CD4-positive, alpha-beta T cell treated with Interleukin-15 for 1 hour (primary cell): ENCODE results near the gene VIP.
"Not testable (repeated sequence)": the region's sequence is repeated elsewhere in the genome, so short reads cannot be mapped to it uniquely, and the experiment has no call there.

Source experiments
- DNase-seq: peaks from one replicate; pipeline ENCODE4 v3.0.0-alpha.2; 2020

VIP gene

DNA sequence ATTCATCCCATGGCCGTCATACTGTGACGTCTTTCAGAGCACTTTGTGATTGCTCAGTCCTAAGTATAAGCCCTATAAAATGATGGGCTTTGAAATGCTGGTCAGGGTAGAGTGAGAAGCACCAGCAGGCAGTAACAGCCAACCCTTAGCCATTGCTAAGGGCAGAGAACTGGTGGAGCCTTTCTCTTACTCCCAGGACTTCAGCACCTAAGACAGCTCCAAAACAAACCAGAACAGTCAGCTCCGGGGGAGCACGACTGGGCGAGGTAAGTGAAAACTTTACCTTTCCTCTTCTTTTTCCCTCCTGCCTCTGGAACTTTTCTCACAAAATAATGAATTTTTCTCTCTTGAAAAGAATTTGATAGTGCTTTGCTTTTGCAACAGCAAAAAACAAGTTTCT lies at the start of gene VIP:
Gene VIP (plus strand): TSS at position 104 of the 400 bp plus-strand sequence. CDS start 1,381 bp downstream, outside the sequence.
- no peak for DNase-seq

DNA sequence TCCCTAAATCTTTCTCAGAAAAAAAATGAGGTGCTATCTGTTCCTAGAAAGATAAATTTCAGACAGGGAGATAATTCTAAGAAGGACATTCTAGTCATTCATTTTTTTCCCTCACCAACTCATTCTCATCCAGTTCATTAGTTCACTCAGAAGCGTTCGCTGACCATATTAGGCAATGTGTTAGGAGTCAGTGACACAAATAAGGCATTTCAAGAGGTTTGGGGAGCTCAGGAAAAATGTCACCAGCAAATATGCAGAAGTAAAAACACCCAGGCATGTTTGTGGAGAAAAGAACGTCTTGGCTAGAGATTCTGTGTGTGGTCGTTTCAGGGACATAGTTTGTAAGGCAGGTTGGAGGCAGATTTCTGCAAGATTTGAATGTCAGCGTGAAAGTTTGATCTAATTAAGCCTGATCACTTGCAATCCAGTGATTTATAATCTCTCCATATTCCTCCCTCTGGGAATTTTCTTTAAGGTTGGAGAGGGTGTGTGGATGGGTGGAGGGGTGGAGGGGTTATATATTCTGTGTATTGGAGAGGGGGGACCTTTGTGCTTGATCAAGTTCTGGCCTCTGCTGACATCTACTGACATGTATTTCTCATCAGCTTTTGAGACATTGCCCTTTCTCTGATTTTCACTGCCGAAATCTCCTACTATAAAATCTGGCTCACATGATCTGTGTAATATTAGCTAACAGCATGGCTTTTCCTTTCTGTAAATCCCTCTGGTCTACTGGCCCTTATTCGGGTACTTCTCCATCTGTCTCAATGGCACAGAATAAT lies 49.3 kb upstream of the VIP start:
- no peak for DNase-seq

DNA sequence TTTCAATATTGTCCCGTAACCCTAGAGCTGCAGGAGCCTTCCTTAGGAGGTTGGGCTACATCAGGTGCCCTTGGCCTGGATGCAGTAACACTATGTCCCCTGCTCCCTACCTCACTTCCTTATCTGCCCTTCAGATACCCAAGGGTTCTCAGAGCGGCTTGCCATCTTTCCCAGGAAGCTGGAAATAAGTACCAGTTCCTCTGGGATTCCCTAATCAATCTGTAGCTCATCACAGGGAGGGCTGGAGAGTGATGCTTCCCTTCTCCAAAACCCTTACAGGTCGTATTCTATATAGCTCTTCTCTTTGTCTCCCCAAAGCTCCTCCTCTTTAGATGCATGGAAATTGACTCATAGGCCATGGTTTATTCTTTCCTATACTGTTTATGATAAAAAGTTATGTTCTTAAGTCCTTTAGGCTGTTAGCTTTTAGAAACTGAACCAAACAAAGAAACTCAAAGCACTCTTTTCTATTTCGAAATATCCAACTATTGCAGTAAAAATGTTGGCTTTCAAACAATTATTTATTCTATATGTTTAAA lies 48.7 kb upstream of the VIP start:
- no peak for DNase-seq

DNA sequence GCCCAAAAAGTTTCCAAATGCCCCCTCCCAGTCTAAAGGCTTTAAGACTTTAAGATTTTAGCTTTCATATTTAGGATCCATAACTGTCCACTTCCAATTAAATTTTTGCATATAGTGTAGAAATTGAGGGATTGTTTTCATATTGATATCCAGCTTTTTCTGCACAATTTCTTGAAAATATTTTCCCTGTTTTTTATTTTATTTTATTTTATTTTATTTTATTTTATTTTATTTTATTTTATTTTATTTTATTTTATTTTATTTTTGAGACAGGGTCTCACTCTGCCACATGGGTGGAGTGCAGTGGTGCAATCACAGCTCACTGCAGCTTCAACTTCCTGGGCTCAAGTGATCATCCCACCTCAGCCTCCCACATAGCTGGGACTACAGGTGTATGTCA lies 46.8 kb upstream of the VIP start:
- not testable (repeated sequence) for DNase-seq

DNA sequence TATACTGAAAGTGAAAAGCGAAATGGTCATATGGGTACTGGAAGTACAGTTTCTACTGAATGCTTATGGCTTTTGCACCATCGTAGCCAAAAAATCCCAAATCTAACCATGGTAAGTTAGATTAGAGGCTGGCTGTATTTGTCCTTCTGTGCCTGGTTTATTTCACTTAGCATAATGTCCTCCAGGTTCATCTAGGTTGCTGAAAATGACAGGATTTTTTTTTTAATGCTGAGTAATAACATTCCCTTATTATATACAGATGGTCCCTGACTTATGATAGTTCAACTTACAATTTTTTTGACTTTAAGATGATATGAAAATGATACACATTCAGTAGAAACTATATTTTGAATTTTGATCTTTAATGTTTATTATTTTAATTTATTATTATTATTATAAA lies 45.3 kb upstream of the VIP start:
- no peak for DNase-seq

DNA sequence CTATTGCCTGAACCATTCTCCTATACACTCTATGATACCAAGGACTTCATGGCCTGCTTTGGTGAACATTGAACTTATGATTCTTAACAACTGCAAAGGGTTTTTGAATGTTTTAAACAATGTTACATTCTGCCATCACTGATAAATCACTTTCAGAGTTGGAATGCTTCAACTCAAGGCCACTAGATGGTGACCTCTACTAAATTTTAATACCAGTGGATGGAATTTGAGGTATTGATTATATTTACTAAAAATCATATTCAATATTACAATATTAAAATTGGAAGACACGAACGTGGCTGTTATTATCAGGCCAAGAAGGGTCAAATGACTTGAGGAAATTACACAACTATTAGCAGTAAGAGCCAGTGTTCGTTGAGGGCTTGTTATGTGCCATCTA lies 34.3 kb upstream of the VIP start:
- no peak for DNase-seq

DNA sequence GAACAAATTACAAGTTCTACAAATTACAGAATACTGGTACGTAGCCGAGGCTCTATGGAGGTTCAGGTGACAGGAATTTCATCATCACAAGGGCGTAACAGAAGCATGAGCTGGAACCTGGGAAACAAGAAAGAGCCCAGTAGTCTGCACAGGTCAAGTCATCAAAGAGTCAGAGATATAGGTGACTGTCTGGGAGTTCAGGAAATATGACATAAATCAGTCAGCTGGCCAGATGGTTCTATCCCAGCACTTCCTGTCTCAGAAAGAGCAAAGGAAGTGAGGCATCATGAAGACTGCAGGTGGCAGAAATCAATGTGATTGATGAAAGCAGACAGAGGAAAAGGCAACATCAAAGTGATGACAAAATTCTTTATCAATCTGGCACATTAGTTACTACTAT lies 29.6 kb upstream of the VIP start:
- no peak for DNase-seq

DNA sequence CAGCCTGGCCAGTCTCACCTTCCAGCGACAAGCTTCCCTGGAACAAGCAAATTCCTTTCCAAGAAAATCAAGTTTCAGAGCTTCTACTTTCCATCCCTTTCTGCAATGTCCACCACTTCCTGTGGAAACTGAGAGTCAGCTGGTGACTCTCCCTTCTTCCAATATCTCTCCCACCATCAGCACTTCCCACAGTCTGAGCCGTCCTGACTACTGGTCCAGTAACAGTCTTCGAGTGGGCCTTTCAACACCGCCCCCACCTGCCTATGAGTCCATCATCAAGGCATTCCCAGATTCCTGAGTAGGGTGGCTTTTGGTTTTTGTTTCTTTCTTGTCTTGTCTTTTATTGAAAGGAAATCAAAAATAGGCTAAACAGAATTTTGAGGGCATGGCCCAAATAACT lies 28.6 kb upstream of the VIP start:
- DNase-seq, result no peak

DNA sequence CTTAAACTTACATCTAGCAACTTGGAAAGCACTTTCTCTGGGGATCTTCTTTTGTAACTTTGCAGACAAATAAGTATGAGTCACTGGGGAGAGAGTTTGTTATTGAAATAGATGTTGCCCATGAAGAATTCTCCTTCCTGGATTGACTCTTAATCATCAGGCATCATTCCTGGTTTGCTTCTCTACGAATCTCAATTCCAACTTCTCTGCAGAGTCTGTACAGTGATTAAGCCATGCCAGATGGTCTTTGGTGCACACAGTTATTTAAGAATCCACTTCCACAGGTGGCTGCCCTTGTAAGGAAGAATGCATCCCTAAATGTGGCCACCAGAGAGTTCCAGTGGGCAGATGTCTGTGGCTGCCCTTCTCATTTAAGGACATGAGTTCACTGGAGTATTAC lies 27.2 kb upstream of the VIP start:
- DNase-seq, result no peak

DNA sequence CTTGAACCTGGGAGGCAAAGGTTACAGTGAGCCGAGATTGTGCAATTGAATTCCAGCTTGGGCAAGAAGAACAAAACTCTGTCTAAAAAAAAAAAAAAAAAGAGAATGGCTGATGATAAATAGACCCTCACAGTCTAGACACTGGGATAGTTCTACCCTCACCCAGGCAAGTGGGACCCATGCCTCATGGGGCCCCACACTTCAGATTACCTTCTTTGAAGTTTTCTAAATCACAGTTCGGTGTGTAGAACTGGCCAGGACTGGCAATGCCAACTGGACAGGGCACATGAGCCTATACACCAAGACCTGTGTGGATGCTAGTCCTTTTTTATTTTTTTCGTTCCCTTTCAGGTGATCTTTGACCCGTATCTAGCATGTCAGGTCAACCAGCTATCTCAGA lies 24.3 kb upstream of the VIP start:
- no peak for DNase-seq

DNA sequence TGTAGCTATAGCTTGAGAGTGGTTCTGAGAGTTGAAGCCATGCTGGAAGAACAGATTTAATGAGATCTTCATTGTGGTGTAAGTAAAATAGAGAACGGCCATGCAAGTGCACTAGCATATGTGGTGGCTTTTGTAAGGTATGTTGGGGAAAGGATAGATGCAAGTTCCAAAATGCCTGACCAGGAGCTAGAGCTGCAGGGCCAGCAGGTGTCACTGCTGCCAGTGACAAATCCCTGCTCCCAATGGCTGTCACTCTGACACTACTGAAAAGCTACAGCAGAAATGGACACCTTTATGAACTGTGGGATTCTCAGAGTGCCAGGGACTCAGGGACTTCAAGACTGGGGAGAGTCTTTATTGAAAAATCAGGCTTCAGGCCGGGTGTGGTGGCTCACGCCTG lies 23.1 kb upstream of the VIP start:
- no peak for DNase-seq

DNA sequence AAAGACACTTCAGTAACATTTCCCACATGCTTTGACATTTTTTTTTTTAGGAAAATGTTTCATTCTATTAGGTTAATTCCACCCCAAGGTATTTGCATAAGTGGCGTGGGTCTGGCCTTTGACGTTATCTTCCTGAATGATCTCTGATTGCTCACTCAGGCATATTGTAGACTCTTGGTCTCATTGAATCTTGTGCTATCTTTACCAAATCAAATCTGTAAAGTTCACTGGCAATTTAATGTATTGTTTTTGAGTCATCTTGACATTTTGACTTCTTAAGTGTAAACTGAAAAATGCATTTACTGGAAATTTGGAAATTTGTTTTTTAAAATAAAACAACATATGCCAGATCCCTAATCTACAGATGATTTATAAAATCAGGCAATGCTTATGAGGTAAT lies 16.0 kb upstream of the VIP start:
- DNase-seq, result no peak

DNA sequence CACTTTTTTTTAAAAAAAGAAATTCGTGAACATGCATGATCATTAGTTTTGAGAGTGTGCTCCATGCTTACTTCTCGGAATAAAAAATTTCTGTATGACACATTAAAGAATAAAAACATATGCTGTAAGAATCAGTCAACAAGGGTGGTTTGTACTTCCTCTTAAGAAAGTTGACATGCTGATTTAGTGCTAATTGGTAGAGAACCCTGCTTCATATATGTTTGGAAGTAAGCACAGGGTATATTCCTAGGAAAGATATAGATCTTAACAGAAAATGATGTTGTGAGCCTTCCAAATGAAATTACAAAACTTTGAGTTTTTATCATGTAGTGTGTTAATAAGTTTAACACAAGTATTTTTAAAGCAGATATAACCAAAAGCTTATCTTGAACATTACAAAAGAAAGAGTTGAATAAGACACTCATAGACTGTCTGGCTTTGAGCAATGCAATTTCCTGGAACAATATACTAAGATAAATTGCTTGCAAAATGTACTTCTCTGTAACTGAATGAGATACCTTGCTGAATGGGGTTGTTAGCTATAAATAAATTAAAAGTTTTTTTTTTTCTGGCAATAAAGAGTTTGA lies 13.8 kb upstream of the VIP start:
- no peak for DNase-seq

DNA sequence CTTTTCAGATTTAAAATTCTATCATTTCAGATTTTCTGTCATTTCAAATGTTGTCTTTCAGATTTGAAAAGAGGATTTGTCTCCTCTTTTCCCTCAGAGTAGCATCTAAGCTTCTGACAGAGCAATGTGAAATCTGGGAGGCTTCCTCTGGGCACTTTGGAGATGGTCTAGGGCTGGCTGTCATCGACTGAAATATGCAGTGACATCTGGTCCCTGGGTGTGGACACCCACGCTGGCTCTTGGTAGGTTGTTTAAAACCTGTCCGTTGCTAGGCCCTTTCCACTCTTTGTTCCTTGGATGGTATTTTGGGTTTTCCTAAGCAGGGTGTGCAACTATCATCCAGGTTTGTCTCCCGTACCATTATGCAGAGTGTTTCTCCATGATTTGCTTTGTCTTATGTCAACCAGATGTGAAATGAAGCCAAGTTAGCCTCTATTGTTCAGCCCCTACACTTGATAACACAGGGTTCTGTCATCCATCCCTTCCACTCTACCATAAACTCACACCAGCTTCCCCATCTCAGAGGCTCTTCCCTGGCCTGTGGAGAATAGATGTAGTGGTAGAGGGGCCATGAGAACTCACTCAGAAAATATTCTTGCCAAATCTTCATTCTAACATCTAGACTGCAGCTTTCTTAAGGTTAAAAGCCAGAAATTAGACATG lies 5.0 kb upstream of the VIP start:
- DNase-seq, result no peak

DNA sequence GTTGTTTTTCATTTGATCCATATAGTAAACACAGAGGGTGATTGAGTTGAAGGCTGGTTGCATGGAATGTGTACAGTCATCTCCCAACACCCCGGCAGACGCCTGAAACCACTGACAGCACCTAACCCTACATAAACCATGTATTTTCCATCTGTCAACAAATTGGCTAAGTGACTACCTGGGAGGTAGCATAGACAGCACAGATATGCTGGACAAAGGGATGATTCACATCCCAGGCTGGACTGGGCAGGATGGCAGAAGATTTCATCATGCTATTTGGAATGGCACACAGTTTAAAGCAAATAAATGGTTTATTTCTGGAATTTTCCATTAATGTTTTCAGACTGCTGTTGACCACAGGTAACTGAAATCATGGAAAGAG lies 4.4 kb upstream of the VIP start:
- no peak for DNase-seq

DNA sequence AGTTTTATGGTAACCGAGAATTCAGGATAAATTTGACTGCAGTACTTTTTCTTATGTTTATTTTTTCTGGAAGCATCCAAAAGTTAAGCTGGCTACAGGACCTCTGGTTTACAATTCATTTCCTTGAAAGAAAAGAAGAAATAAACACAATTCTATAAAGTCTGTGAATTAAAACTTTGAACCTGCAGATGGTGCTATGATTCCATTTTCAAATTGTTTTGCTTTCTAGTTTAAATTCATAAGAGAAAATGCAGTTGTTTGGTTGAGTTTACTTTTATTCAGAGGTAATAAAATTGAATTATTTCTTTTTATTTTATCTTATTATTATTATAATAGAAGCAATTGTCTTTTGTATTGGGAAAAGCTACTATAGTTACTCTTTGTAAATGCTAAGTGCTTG lies 1.8 kb upstream of the VIP start:
- no peak for DNase-seq

DNA sequence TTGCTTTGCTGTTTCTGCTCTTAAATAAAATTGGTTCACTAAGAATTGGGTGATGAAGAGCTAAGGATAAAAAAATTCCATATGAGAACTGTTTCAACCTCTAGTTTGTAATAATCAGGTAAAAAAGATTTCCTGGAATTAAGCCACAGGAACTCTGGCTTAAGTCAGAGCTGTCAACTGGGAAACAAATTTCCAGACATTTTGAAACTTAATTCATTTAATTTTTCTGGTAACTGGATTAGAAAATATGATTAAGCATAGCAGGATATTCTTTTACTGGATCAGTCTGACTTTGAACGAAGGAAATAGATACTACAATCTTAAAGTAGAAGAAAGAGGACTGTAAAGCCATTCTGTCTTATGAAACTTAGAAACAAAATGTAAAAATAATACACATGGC lies 1.3 kb upstream of the VIP start:
- no peak for DNase-seq

DNA sequence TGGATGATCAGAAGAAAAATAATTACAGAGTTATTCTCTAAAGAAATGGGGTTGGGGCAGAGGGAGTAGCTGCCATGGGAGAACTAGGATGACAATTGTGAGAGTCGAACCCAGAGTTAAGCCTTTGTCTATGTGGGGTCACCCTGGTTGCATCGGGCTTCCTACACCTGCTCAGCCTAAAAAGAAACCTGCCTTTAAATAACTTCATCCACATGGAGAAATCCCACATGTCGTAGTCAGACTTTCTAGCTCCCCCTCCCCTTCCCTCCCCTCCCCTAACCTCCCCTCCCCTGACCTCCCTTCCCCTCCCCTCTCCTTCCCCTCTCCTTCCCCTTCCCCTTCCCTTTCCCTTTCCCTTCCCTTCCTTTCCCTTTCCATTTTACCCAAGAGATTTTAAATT lies 14.7 kb downstream of the VIP start:
- DNase-seq, result no peak

DNA sequence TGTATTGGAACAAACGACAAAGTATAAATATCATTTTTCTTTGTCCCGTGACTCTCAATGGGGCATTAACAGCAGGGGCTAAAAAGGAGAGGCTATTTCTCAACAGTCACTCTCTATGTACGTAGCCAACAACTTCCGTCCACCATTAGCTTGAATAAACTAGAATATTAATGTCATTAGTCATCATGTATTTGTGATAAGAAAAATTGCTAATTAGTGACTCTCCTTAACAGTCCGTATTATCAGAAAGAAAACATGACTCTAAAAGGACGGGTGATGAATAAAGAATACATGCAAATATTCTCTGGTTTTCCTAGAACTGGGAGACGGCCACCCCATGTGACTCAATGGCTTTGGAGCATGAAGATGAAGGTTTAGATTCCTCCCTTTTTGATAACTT lies 18.6 kb downstream of the VIP start:
- DNase-seq, result no peak

DNA sequence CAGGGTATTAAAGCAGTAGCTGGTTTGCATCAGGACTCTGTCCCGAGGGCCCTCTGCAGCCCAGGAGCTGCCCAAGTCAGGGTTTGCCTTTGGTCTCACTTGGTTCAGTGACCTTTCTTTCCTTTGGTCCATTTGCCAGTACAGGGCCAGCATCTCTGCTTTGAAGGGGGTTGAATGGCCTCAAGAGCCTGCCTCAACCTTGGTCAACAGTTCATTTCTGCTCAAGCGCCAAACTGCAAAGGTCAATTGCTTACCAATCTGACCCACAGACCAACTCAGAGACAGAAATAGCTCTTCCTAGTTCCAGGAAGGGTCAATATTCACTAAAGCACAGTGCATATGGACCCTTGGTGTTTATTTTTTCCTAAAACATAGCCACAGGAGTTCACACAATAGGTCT lies 19.4 kb downstream of the VIP start:
- DNase-seq, result no peak

DNA sequence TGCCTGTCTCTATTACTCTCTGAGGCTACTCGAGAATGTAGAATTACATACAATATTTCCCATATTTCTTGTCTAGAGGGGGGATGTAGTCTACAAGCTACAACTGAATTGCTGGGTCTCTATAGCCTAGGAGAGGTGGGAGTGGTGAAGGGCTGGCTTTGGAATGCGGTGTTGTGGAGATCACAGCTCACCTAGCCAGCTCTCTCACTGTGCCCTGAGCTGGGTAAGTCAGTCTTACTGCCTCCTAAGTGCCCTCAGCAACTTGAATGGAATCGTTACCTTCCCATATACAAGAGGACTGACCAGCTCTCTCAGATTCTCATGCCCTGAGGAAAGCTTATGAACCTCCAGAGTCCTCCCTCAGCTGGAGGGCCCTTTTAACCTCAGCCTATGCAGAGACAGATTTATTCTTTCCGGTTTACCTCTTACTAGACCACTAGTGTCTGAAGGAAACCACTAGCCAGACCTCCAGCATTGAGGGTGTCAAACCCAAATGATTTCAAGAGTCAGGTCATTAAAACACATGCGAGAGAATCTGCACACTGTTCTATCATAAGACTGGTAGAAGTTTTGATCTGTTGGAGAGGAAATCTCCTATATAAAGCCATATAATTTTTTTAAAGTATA lies 20.6 kb downstream of the VIP start:
- no peak for DNase-seq

DNA sequence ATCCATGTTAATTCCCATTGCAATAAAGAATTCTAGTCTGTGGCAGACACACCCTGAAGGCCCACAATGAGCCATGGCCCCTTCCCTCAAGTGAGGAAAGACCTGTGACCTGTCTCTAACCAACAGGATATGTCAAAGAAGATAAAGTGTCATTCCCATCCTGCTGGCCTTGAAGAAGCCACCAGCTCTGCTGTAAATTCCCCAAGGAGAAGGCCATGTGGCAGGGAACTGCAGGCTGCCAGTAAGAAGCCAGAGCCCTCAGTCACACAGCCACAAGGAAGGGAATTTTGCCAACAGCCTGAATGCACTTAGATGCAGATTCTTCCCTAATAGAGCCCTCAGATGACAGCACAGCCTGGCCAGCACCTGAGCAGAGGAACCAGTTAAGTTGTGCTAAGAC lies 24.8 kb downstream of the VIP start:
- no peak for DNase-seq

DNA sequence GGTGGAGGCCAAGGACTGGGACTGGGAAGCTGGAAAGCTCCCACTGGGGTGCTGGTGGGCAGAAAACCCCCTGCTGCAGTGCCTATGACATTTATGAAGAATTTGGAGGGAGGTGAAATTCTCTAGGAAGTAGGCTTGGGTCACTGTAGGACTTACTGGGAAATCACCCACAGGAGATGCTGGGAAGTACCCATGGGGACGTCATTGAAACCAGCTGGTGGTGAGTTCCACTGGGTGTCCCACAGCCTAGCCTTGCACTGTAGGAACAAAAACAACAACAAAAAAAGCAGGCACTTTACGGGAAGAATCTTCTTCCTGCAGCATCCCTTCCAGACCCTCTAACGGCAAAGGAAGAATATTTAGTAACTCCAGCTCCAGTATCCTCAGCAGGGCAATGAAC lies 26.2 kb downstream of the VIP start:
- no peak for DNase-seq
